ENCODE results near the gene ASB5.

Gene ASB5

GRCh38 chr4:176261018-176261417 is 8.0 kb downstream of the ASB5 start:
- ATAC-seq, result no peak

DNA sequence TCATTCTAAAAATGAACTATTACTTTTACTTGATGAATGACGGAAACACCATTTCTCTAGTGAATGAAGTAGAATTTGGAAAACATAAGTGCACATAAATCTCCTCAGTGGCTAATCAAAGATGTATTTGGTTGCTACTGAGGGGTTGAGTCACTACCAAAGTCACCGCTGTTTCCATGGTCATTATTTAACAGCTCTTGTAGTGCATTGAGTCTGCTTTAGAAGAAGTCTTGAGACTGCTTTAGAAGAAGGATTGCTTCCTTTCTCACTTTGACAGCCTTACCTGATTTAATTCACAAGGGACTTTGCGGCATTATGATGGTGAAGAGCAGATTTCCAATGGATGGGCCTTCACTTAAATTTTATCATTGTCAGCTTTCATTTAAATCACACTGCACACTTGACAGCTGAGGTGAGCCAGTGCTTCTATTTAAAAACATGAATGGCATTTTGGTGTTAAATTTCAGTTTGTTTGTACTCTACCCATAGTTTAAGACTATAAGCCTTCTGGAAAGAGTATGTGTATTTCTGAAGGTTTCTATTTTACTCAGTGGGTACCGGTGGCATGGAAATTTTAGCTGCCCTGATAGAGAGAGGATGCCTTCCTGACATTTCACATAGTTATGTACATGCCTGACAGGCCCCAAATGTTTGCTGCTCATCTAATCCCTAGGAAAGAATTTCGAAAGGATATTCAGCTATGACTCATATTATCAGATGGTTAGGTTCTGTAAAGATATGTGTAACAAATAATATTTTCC is 9.5 kb downstream of the ASB5 start:
- TF ChIP-seq TOX (CRISPR knock-in tag; IDR thresholded peaks at IDR 0.05; ENCODE audit: borderline replicate concordance) (peak; percentile 55; the same call in 1 of the 2 replicates), ZFP3 (CRISPR knock-in tag; IDR thresholded peaks at IDR 0.05) (no peak), ISL1 (CRISPR knock-in tag; IDR thresholded peaks at IDR 0.05) (peak; percentile 37)
- ATAC-seq, result peak; percentile 93

More at GRCh38 chr4:176261018-176261417, 8.0 kb downstream of the ASB5 start:
- no peak for TF ChIP-seq PPARA (CRISPR knock-in tag; IDR thresholded peaks at IDR 0.05; ENCODE audit: borderline replicate concordance)
- TF ChIP-seq OSR1 (CRISPR knock-in tag; IDR thresholded peaks at IDR 0.05), result no peak
- TF ChIP-seq, protein P1, sequence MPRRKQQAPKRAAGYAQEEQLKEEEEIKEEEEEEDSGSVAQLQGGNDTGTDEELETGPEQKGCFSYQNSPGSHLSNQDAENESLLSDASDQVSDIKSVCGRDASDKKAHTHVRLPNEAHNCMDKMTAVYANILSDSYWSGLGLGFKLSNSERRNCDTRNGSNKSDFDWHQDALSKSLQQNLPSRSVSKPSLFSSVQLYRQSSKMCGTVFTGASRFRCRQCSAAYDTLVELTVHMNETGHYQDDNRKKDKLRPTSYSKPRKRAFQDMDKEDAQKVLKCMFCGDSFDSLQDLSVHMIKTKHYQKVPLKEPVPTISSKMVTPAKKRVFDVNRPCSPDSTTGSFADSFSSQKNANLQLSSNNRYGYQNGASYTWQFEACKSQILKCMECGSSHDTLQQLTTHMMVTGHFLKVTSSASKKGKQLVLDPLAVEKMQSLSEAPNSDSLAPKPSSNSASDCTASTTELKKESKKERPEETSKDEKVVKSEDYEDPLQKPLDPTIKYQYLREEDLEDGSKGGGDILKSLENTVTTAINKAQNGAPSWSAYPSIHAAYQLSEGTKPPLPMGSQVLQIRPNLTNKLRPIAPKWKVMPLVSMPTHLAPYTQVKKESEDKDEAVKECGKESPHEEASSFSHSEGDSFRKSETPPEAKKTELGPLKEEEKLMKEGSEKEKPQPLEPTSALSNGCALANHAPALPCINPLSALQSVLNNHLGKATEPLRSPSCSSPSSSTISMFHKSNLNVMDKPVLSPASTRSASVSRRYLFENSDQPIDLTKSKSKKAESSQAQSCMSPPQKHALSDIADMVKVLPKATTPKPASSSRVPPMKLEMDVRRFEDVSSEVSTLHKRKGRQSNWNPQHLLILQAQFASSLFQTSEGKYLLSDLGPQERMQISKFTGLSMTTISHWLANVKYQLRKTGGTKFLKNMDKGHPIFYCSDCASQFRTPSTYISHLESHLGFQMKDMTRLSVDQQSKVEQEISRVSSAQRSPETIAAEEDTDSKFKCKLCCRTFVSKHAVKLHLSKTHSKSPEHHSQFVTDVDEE (CRISPR knock-in tag; IDR thresholded peaks at IDR 0.05), result no peak
- no peak for TF ChIP-seq CREB5 (CRISPR knock-in tag; IDR thresholded peaks at IDR 0.05; ENCODE audit: low read depth)
- TF ChIP-seq RARB (CRISPR knock-in tag; IDR thresholded peaks at IDR 0.05), result no peak
- TF ChIP-seq ISL1 (CRISPR knock-in tag; IDR thresholded peaks at IDR 0.05), result no peak
- TF ChIP-seq CSRNP3 (CRISPR knock-in tag; IDR thresholded peaks at IDR 0.05), result no peak
- no peak for TF ChIP-seq ZNF70 (CRISPR knock-in tag; IDR thresholded peaks at IDR 0.05)
- no peak for TF ChIP-seq ZFP3 (CRISPR knock-in tag; IDR thresholded peaks at IDR 0.05)
- TF ChIP-seq ZNF8 (CRISPR knock-in tag; IDR thresholded peaks at IDR 0.05), result no peak
- TF ChIP-seq ZC3H10 (CRISPR knock-in tag; IDR thresholded peaks at IDR 0.05), result no peak
- TF ChIP-seq TOX (CRISPR knock-in tag; IDR thresholded peaks at IDR 0.05; ENCODE audit: borderline replicate concordance), result no peak
- TF ChIP-seq TCF4 (CRISPR knock-in tag; IDR thresholded peaks at IDR 0.05; ENCODE audit: borderline replicate concordance), result no peak
- no peak for TF ChIP-seq SNAI2 (CRISPR knock-in tag; IDR thresholded peaks at IDR 0.05)
- TF ChIP-seq BACH2 (CRISPR knock-in tag; IDR thresholded peaks at IDR 0.05; ENCODE audit: borderline replicate concordance), result no peak
- no peak for TF ChIP-seq CSDC2 (CRISPR knock-in tag; IDR thresholded peaks at IDR 0.05)
- no peak for TF ChIP-seq ARNTL (CRISPR knock-in tag; IDR thresholded peaks at IDR 0.05; ENCODE audit: borderline replicate concordance, low read depth)
- TF ChIP-seq GLIS3 (CRISPR knock-in tag; IDR thresholded peaks at IDR 0.05), result no peak

- no peak for ATAC-seq
These were observed 10.9 kb downstream of the ASB5 start for GRCh38 chr4:176258135-176258534.

More at GRCh38 chr4:176258135-176258534, 10.9 kb downstream of the ASB5 start:
- TF ChIP-seq ARNTL (CRISPR knock-in tag; IDR thresholded peaks at IDR 0.05; ENCODE audit: borderline replicate concordance, low read depth) (no peak), CSDC2 (CRISPR knock-in tag; IDR thresholded peaks at IDR 0.05) (no peak), ESRRG (CRISPR knock-in tag; IDR thresholded peaks at IDR 0.05) (no peak), TOX (CRISPR knock-in tag; IDR thresholded peaks at IDR 0.05; ENCODE audit: borderline replicate concordance) (no peak), BACH2 (CRISPR knock-in tag; IDR thresholded peaks at IDR 0.05; ENCODE audit: borderline replicate concordance) (no peak), ZC3H10 (CRISPR knock-in tag; IDR thresholded peaks at IDR 0.05) (no peak), POU6F1 (CRISPR knock-in tag; IDR thresholded peaks at IDR 0.05; ENCODE audit: borderline replicate concordance, low read depth) (no peak), OSR1 (CRISPR knock-in tag; IDR thresholded peaks at IDR 0.05) (no peak)
- TF ChIP-seq, protein P1 (CRISPR knock-in tag; IDR thresholded peaks at IDR 0.05), result no peak
